ENCODE measurements around the gene TPSG1. TPM values are rescaled to one million over a fixed set of nuclear protein-coding genes. Genes with fewer than 3 reads are reported as not detected.

Gene TPSG1
- total and polyA plus RNA-seq, 10 of the 15 experiments (the other 5 are each of a cell fraction or from before 2014, with no cell fraction given), result not detected

DNA sequence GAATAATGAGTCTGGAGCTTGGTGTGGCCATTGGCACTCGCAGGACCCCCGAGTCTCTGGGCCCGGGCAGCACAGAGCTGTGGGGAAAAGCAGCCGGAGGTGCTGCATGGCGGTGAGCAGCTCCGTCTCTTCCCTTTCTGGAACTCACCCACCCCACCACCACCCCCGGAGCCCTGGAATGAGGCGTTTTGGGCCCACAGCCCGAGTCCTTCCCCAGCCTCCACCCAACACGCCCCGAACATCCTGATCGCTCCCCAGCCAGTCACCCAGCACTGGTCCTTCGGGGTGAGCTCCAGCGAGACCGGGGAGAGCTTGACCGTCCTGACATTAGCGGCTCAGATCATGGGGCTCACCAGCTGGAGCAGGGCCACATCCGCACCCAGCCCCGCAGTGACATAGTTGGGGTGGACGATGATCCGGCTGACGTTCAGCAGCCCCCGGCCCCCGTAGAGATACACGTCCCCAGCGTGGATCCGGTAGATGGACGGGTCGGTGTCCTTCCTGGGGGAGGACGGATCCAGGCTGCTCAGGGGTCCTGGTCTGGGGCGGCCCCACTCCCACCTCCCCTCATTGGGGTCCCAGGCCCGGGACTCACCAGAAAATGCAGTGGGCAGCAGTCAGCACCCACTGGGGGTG, 37.3 kb upstream of the TPSG1 start:
- in situ Hi-C loops (cut with MboI) (no loop called here), intact Hi-C loops (cut with micrococcal nuclease; ENCODE audit: unreplicated experiment) (no loop called here)
- DNase-seq (ENCODE audit: low read depth, low spot score) (no peak), FAIRE-seq (no peak), ATAC-seq (no peak)
- SMC1A ChIA-PET (ENCODE audit: uncharacterized antibody, unreplicated experiment), result no interaction called here
- Histone ChIP-seq H3K4me3 (no peak overlapping the region), H3K36me3 (ENCODE audit: control insufficient read depth in 2 of 2, insufficient read depth in 2 of 2, low read length in 1 of 2) (no peaks in the 10 kb centered on the region), H3K27me3 (replicated peaks in 1 of 2; ENCODE audit: control insufficient read depth in 2 of 2, insufficient read depth in 2 of 2, low read length in 1 of 2) (no peaks in the 10 kb centered on the region; a peak in 1 of 4 replicates), H2AFZ (ENCODE audit: control insufficient read depth, low read depth, low read length) (no peak overlapping the region), H3K4me2 (ENCODE audit: control insufficient read depth, insufficient read depth) (no peak overlapping the region), H3K4me1 (ENCODE audit: control insufficient read depth, insufficient read depth, low read length) (no peaks in the 10 kb centered on the region), H3K27ac (ENCODE audit: control insufficient read depth, insufficient read depth) (no peak overlapping the region), H3K9me3 (replicated peaks; ENCODE audit: control insufficient read depth, insufficient read depth, low read length) (no peaks in the 10 kb centered on the region), H3K79me2 (ENCODE audit: control insufficient read depth, insufficient read depth, low read length) (no peaks in the 10 kb centered on the region), H3K9ac (ENCODE audit: control insufficient read depth, insufficient read depth, low read length) (no peak overlapping the region), H4K20me1 (ENCODE audit: control insufficient read depth, insufficient read depth) (no peaks in the 10 kb centered on the region)
- no TSS peak for BruUV-seq (replicated peaks)
- CTCF ChIA-PET, result no interaction called here
- POLR2A ChIA-PET, result no interaction called here
- RAD21 ChIA-PET (ENCODE audit: unreplicated experiment), result no interaction called here
- 70% methylated on average over 31 of the region's 32 CpGs for WGBS (ENCODE audit: insufficient coverage, insufficient replicate concordance, low lambda C conversion rate, missing lambda C conversion rate)
- TF ChIP-seq, protein P1, sequence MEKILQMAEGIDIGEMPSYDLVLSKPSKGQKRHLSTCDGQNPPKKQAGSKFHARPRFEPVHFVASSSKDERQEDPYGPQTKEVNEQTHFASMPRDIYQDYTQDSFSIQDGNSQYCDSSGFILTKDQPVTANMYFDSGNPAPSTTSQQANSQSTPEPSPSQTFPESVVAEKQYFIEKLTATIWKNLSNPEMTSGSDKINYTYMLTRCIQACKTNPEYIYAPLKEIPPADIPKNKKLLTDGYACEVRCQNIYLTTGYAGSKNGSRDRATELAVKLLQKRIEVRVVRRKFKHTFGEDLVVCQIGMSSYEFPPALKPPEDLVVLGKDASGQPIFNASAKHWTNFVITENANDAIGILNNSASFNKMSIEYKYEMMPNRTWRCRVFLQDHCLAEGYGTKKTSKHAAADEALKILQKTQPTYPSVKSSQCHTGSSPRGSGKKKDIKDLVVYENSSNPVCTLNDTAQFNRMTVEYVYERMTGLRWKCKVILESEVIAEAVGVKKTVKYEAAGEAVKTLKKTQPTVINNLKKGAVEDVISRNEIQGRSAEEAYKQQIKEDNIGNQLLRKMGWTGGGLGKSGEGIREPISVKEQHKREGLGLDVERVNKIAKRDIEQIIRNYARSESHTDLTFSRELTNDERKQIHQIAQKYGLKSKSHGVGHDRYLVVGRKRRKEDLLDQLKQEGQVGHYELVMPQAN (conservative IDR thresholded peaks at IDR 0.05), result no peak
- TF ChIP-seq BACH1 (IDR thresholded peaks at IDR 0.05; ENCODE audit: borderline replicate concordance) (no peak), NFYA (IDR thresholded peaks at IDR 0.05; ENCODE audit: borderline replicate concordance, low read depth, low read length) (no peak), BHLHE40 (IDR thresholded peaks at IDR 0.05; ENCODE audit: borderline replicate concordance in 1 of 2, low read depth in 2 of 2, low read length in 1 of 2) (no peak), ZSCAN29 (IDR thresholded peaks at IDR 0.05) (no peak), MTA2 (IDR thresholded peaks at IDR 0.05; ENCODE audit: low read depth) (no peak), RELA (IDR thresholded peaks at IDR 0.05; ENCODE audit: borderline replicate concordance, partially characterized antibody) (no peak), EP300 (IDR thresholded peaks at IDR 0.05; ENCODE audit: borderline replicate concordance in 1 of 2, control insufficient read depth in 1 of 2, low read depth in 2 of 2, low read length in 2 of 2) (no peak), POLR2AphosphoS2 (IDR thresholded peaks at IDR 0.05; ENCODE audit: low read depth, low read length) (no peak)
- TF ChIP-seq, protein P2, sequence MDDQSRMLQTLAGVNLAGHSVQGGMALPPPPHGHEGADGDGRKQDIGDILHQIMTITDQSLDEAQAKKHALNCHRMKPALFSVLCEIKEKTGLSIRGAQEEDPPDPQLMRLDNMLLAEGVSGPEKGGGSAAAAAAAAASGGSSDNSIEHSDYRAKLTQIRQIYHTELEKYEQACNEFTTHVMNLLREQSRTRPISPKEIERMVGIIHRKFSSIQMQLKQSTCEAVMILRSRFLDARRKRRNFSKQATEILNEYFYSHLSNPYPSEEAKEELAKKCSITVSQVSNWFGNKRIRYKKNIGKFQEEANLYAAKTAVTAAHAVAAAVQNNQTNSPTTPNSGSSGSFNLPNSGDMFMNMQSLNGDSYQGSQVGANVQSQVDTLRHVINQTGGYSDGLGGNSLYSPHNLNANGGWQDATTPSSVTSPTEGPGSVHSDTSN (IDR thresholded peaks at IDR 0.05; ENCODE audit: insufficient replicate concordance, low read depth, low read length), result no peak
- TF ChIP-seq, protein P3, sequence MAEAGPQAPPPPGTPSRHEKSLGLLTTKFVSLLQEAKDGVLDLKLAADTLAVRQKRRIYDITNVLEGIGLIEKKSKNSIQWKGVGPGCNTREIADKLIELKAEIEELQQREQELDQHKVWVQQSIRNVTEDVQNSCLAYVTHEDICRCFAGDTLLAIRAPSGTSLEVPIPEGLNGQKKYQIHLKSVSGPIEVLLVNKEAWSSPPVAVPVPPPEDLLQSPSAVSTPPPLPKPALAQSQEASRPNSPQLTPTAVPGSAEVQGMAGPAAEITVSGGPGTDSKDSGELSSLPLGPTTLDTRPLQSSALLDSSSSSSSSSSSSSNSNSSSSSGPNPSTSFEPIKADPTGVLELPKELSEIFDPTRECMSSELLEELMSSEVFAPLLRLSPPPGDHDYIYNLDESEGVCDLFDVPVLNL (IDR thresholded peaks at IDR 0.05; ENCODE audit: low read depth, low read length), result no peak
- TF ChIP-seq, protein P4, sequence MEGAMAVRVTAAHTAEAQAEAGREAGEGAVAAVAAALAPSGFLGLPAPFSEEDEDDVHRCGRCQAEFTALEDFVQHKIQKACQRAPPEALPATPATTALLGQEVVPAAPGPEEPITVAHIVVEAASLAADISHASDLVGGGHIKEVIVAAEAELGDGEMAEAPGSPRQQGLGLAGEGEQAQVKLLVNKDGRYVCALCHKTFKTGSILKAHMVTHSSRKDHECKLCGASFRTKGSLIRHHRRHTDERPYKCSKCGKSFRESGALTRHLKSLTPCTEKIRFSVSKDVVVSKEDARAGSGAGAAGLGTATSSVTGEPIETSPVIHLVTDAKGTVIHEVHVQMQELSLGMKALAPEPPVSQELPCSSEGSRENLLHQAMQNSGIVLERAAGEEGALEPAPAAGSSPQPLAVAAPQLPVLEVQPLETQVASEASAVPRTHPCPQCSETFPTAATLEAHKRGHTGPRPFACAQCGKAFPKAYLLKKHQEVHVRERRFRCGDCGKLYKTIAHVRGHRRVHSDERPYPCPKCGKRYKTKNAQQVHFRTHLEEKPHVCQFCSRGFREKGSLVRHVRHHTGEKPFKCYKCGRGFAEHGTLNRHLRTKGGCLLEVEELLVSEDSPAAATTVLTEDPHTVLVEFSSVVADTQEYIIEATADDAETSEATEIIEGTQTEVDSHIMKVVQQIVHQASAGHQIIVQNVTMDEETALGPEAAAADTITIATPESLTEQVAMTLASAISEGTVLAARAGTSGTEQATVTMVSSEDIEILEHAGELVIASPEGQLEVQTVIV (IDR thresholded peaks at IDR 0.05; ENCODE audit: borderline replicate concordance, partially characterized antibody), result no peak

Data from GM12878 (cell line).